Peyer's patch (tissue), 4 donors: ENCODE data around the gene KRTAP10-6.
"Not testable (repeated sequence)": the region's sequence is repeated elsewhere in the genome, so short reads cannot be mapped to it uniquely, and the experiment has no call there.

ENCODE experiments used
- CTCF ChIP-seq, 6 experiments: fragments of 450-650 bp in 4 of 6; fragments of 200-600 bp in 2 of 6; sonication (generic) in 1 of 6; IDR thresholded peaks; one replicate each; pipeline ENCODE4 v1.5.1; 2017 to 2019; ENCODE audit warnings: antibody characterized with exemption in 6 of 6, mild to moderate bottlenecking in 3 of 6, moderate library complexity in 1 of 6
- POLR2A ChIP-seq, 2 donors: fragments of 450-650 bp; IDR thresholded peaks; one replicate each; pipeline ENCODE4 v1.5.1; 2017; ENCODE audit warnings: antibody characterized with exemption in 2 of 2, mild to moderate bottlenecking in 2 of 2, moderate library complexity in 2 of 2

GRCh38 chr21:44637851-44638348 is 45.6 kb upstream of the KRTAP10-6 start:
- not testable (repeated sequence) for TF ChIP-seq CTCF, POLR2A (IDR thresholded peaks at IDR 0.05)
